Measurements from ENCODE around the gene NFU1. TPM values are rescaled to one million over a fixed set of nuclear protein-coding genes. Genes with fewer than 3 reads are reported as not detected.

The NFU1 gene
- 31.5 and 42.0 TPM in 2 replicates for total RNA-seq

GRCh38 chr2:69436938-69437750 is at the start of gene NFU1:
Gene NFU1, minus strand, starts transcription at chr2:69437435. Its CDS starts 13 bp downstream, at chr2:69437422.

GRCh38 chr2:69386789-69387734 is 50.2 kb downstream of the NFU1 start, which contains the start of gene GFPT1:
Gene GFPT1, minus strand, starts transcription at chr2:69387227. Its CDS starts 156 bp downstream, at chr2:69387071.

Other genes with a start within 250 kb of the NFU1 start
- gene GFPT1, start 50.2 kb downstream of the NFU1 start, total RNA-seq, result 20.2 and 33.1 TPM in 2 replicates
- 30.3 and 38.6 TPM in 2 replicates for gene AAK1, start 206.3 kb upstream of the NFU1 start, total RNA-seq

Measured in epithelial cell of alveolus of lung (primary cell).